Measurements from ENCODE around the gene EEIG2. TPM values are rescaled to one million over a fixed set of nuclear protein-coding genes. Genes with fewer than 3 reads are reported as not detected.

EEIG2 gene
- total RNA-seq, 4 donors from 2014 or later, result 1.3 to 55.4 (median 13.1) TPM

GRCh38 chr1:108521990-108522393 lies 37.9 kb upstream of the EEIG2 start:
- no peak overlapping the region for H3K27ac ChIP-seq
- intact Hi-C loops (cut with DNase I; ENCODE audit: low total_unique reads), result no loop called here
- TF ChIP-seq CTCF (IDR thresholded peaks at IDR 0.05), result no peak
- no peak for TF ChIP-seq POLR2A (IDR thresholded peaks at IDR 0.05)

GRCh38 chr1:108523829-108524228 lies 36.1 kb upstream of the EEIG2 start:
- Histone ChIP-seq H3K36me3 (no peaks in the 10 kb centered on the region), H3K9me3 (no peaks in the 10 kb centered on the region), H3K27ac (no peak overlapping the region), H3K27me3 (no peaks in the 10 kb centered on the region), H3K4me1 (no peaks in the 10 kb centered on the region), H3K4me3 (no peak overlapping the region)
- no peak for DNase-seq
- intact Hi-C loops (cut with DNase I; ENCODE audit: low total_unique reads), result no loop called here
- TF ChIP-seq POLR2A (IDR thresholded peaks at IDR 0.05) (no peak), CTCF (IDR thresholded peaks at IDR 0.05) (no peak)

More at GRCh38 chr1:108521990-108522393, 37.9 kb upstream of the EEIG2 start:
- no peak for DNase-seq
- no peaks in the 10 kb centered on the region for H3K36me3 ChIP-seq
- H3K4me1 ChIP-seq, result no peaks in the 10 kb centered on the region
- no peak overlapping the region for H3K4me3 ChIP-seq
- H3K27me3 ChIP-seq, result no peaks in the 10 kb centered on the region
- H3K9me3 ChIP-seq, result no peaks in the 10 kb centered on the region

- H3K4me3 ChIP-seq, result no peak overlapping the region
- no peak for TF ChIP-seq POLR2A (IDR thresholded peaks at IDR 0.05)
- no peak for TF ChIP-seq CTCF (IDR thresholded peaks at IDR 0.05)
- intact Hi-C loops (cut with DNase I; ENCODE audit: low total_unique reads), result no loop called here
These were observed 35.2 kb upstream of the EEIG2 start for GRCh38 chr1:108524676-108525075.

GRCh38 chr1:108527135-108527534 lies 32.8 kb upstream of the EEIG2 start:
- no peak for DNase-seq
- intact Hi-C loops (cut with DNase I; ENCODE audit: low total_unique reads), result no loop called here

More at GRCh38 chr1:108524676-108525075, 35.2 kb upstream of the EEIG2 start:
- Histone ChIP-seq H3K27ac (no peak overlapping the region), H3K36me3 (no peaks in the 10 kb centered on the region), H3K4me1 (no peaks in the 10 kb centered on the region), H3K27me3 (no peaks in the 10 kb centered on the region), H3K9me3 (no peaks in the 10 kb centered on the region)
- DNase-seq, result no peak

GRCh38 chr1:108527837-108528236 lies 32.1 kb upstream of the EEIG2 start:
- no peaks in the 10 kb centered on the region for H3K9me3 ChIP-seq
- no peak overlapping the region for H3K4me3 ChIP-seq
- H3K36me3 ChIP-seq, result no peaks in the 10 kb centered on the region
- intact Hi-C loops (cut with DNase I; ENCODE audit: low total_unique reads), result no loop called here
- no peak overlapping the region for H3K27ac ChIP-seq
- H3K4me1 ChIP-seq, result no peaks in the 10 kb centered on the region
- no peak for TF ChIP-seq POLR2A (IDR thresholded peaks at IDR 0.05)
- TF ChIP-seq CTCF (IDR thresholded peaks at IDR 0.05), result no peak
- no peaks in the 10 kb centered on the region for H3K27me3 ChIP-seq
- DNase-seq, result no peak

More at GRCh38 chr1:108527135-108527534, 32.8 kb upstream of the EEIG2 start:
- TF ChIP-seq POLR2A (IDR thresholded peaks at IDR 0.05) (no peak), CTCF (IDR thresholded peaks at IDR 0.05) (no peak)
- no peak overlapping the region for H3K27ac ChIP-seq
- H3K4me1 ChIP-seq, result no peaks in the 10 kb centered on the region
- H3K36me3 ChIP-seq, result no peaks in the 10 kb centered on the region
- no peak overlapping the region for H3K4me3 ChIP-seq
- no peaks in the 10 kb centered on the region for H3K27me3 ChIP-seq
- H3K9me3 ChIP-seq, result no peaks in the 10 kb centered on the region

All from uterus (tissue), 4 donors.